HG03060 (cell line): ENCODE results near the gene TRABD2A.
A peak's percentile ranks its signal among the peaks of the same experiment; 100 is the strongest.
"Not testable (repeated sequence)": the region's sequence is repeated elsewhere in the genome, so short reads cannot be mapped to it uniquely, and the experiment has no call there.

Experiments used
- ATAC-seq: cut with Tn5 transposase; IDR thresholded peaks from one replicate; pipeline ENCODE4 v1.9.1; 2021; ENCODE audit warnings: low read depth, moderate number of reproducible peaks; ENCODE audit not compliant: unreplicated experiment

Gene TRABD2A

GRCh38 chr2:84880645-84881521 lies at the start of gene TRABD2A:
Gene TRABD2A (minus strand): TSS chr2:84881084. CDS start chr2:84881039, 45 bp downstream.
- ATAC-seq = no peak

GRCh38 chr2:84927275-84927627 lies 46.4 kb upstream of the TRABD2A start:
- ATAC-seq = no peak

- peak; percentile 67 for ATAC-seq
Observed at GRCh38 chr2:84925724-84926376, 45.0 kb upstream of the TRABD2A start.

- no peak for ATAC-seq
Observed at GRCh38 chr2:84925336-84925723, 44.4 kb upstream of the TRABD2A start.

- peak; percentile 26 for ATAC-seq
Observed at GRCh38 chr2:84924173-84925106, 43.6 kb upstream of the TRABD2A start.

GRCh38 chr2:84923009-84923408 lies 42.1 kb upstream of the TRABD2A start:
- ATAC-seq = no peak

- ATAC-seq = peak; percentile 38
Observed at GRCh38 chr2:84919885-84920580, 39.1 kb upstream of the TRABD2A start.

GRCh38 chr2:84918430-84918829 lies 37.5 kb upstream of the TRABD2A start:
- ATAC-seq = no peak

- not testable (repeated sequence) for ATAC-seq
Observed at GRCh38 chr2:84917821-84918220, 36.9 kb upstream of the TRABD2A start.

- not testable (repeated sequence) for ATAC-seq
Observed at GRCh38 chr2:84915675-84916074, 34.8 kb upstream of the TRABD2A start.

GRCh38 chr2:84914334-84914733 lies 33.5 kb upstream of the TRABD2A start:
- ATAC-seq = no peak

GRCh38 chr2:84912984-84913383 lies 32.1 kb upstream of the TRABD2A start:
- ATAC-seq = no peak

GRCh38 chr2:84911135-84911678 lies 30.3 kb upstream of the TRABD2A start:
- no peak for ATAC-seq

GRCh38 chr2:84908948-84909713 lies 28.2 kb upstream of the TRABD2A start:
- no peak for ATAC-seq

GRCh38 chr2:84906900-84907714 lies 26.2 kb upstream of the TRABD2A start:
- no peak for ATAC-seq

GRCh38 chr2:84906108-84906899 lies 25.4 kb upstream of the TRABD2A start:
- no peak for ATAC-seq
